GM13977 (cell line): Measurements from ENCODE around the gene TACR2.

Source experiments
- DNase-seq: peaks from one replicate; pipeline ENCODE4 v3.0.0; 2012; ENCODE audit warnings: low spot score
- CTCF ChIP-seq: IDR thresholded peaks from 2 replicates; pipeline ENCODE4 v1.5.1; 2012; ENCODE audit warnings: mild to moderate bottlenecking, control low read depth; ENCODE audit not compliant: insufficient read depth; ENCODE audit errors: extremely low read depth, missing control alignments
- in situ Hi-C: fragments of 300-500 bp; cut with MboI; formaldehyde crosslinking; loops from one replicate; pipeline ENCODE4 v1.12.0; 2022; ENCODE audit warnings: low sequenced_read_pairs, low pct_unique_long_range_greater_than_20kb, mixed read lengths, inconsistent platforms; ENCODE audit not compliant: unreplicated experiment

TACR2 gene

GRCh38 chr10:69388488-69388887 is 28.2 kb downstream of the TACR2 start:
- no peak for TF ChIP-seq CTCF
- in situ Hi-C loops, result loop anchor here (5.0 to 25.0 kb wide), 2 partner anchors 156 to 401 kb away; partner anchors contain the start of gene KIFBP
- no peak for DNase-seq

- DNase-seq, result no peak
- TF ChIP-seq CTCF, result no peak
- in situ Hi-C loops, result loop anchor here (5.0 to 25.0 kb wide), 2 partner anchors 155 to 400 kb away; partner anchors contain the start of gene KIFBP
These were observed 29.2 kb downstream of the TACR2 start for GRCh38 chr10:69387500-69387899.

GRCh38 chr10:69385454-69386350 is 31.0 kb downstream of the TACR2 start:
- in situ Hi-C loops, result loop anchor here (5.0 to 25.0 kb wide), 2 partner anchors 153 to 398 kb away; partner anchors contain the start of gene KIFBP
- no peak for TF ChIP-seq CTCF
- no peak for DNase-seq

- in situ Hi-C loops, result loop anchor here (25.0 kb wide), 1 partner anchor 397 kb away; the partner anchor contains the start of gene KIFBP
- no peak for DNase-seq
- no peak for TF ChIP-seq CTCF
These were observed 32.4 kb downstream of the TACR2 start for GRCh38 chr10:69384320-69384719.

- DNase-seq, result no peak
- TF ChIP-seq CTCF, result no peak
- in situ Hi-C loops, result loop anchor here (25.0 kb wide), 1 partner anchor 396 kb away; the partner anchor contains the start of gene KIFBP
These were observed 33.2 kb downstream of the TACR2 start for GRCh38 chr10:69383558-69383957.

GRCh38 chr10:69382382-69383117 is 34.2 kb downstream of the TACR2 start:
- DNase-seq, result no peak
- in situ Hi-C loops, result loop anchor here (25.0 kb wide), 1 partner anchor 395 kb away; the partner anchor contains the start of gene KIFBP
- TF ChIP-seq CTCF, result no peak
